HG03060 (cell line): ENCODE data around the gene KLHL33.

Source experiments
- ATAC-seq: cut with Tn5 transposase; IDR thresholded peaks from one replicate; pipeline ENCODE4 v1.9.1; 2021; ENCODE audit warnings: low read depth, moderate number of reproducible peaks; ENCODE audit not compliant: unreplicated experiment

Gene KLHL33

GRCh38 chr14:20376071-20376588, 59.8 kb downstream of the KLHL33 start:
- no peak for ATAC-seq
